Fibroblast of lung (primary cell): ENCODE results near the gene TUBGCP6. TPM values are rescaled to one million over a fixed set of nuclear protein-coding genes. Genes with fewer than 3 reads are reported as not detected.

Experiments
- DNase-seq, 2 donors: peaks; one replicate each; pipeline versions ENCODE4 v3.0.0 to v3.0.0-alpha.2; 2010; ENCODE audit warnings: low read depth in 2 of 2
- H2AFZ ChIP-seq: 2 replicates; pipeline ENCODE4 v1.5.1; 2012; ENCODE audit warnings: low read length, control low read depth, inconsistent platforms
- H3K27ac ChIP-seq: 2 replicates; pipeline ENCODE4 v1.5.1; 2011; ENCODE audit warnings: low read length, control low read depth; ENCODE audit not compliant: insufficient read depth
- H3K27me3 ChIP-seq: 2 replicates; pipeline ENCODE4 v1.5.1; 2011; ENCODE audit warnings: mild to moderate bottlenecking, low read length; ENCODE audit not compliant: control insufficient read depth, insufficient read depth
- H3K36me3 ChIP-seq: 2 replicates; pipeline ENCODE4 v1.5.1; 2011; ENCODE audit warnings: low read length; ENCODE audit not compliant: control insufficient read depth, insufficient read depth
- H3K4me1 ChIP-seq: 2 replicates; pipeline ENCODE4 v1.5.1; 2011; ENCODE audit warnings: low read length; ENCODE audit not compliant: control insufficient read depth, insufficient read depth; ENCODE audit errors: extremely low read depth
- H3K4me2 ChIP-seq: 2 replicates; pipeline ENCODE4 v1.5.1; 2011; ENCODE audit warnings: low read length, control low read depth; ENCODE audit not compliant: insufficient read depth; ENCODE audit errors: extremely low read depth
- H3K4me3 ChIP-seq, 4 experiments: fragments of 200-600 bp in 1 of 4; sonication (generic) in 1 of 4; replicated peaks in 1 of 4; 2 replicates each; pipeline ENCODE4 v1.5.1; 2011 to 2016; ENCODE audit warnings: low read length in 4 of 4, low read depth in 3 of 4, mild to moderate bottlenecking in 3 of 4, control low read depth in 2 of 4, inconsistent platforms in 1 of 4, mixed read lengths in 1 of 4; ENCODE audit not compliant: insufficient read depth in 1 of 4; ENCODE audit errors: control extremely low read depth in 1 of 4
- H3K79me2 ChIP-seq: 2 replicates; pipeline ENCODE4 v1.5.1; 2012; ENCODE audit warnings: mild to moderate bottlenecking, low read length, inconsistent platforms; ENCODE audit not compliant: control insufficient read depth, insufficient read depth
- H3K9ac ChIP-seq: 2 replicates; pipeline ENCODE4 v1.5.1; 2011; ENCODE audit warnings: mild to moderate bottlenecking, low read length, control low read depth; ENCODE audit not compliant: insufficient read depth
- H3K9me3 ChIP-seq: 2 replicates; pipeline ENCODE4 v1.5.1; 2012; ENCODE audit warnings: low read depth, low read length; ENCODE audit not compliant: control insufficient read depth, insufficient read depth
- H4K20me1 ChIP-seq: 2 replicates; pipeline ENCODE4 v1.5.1; 2011; ENCODE audit warnings: low read length; ENCODE audit not compliant: control insufficient read depth, insufficient read depth; ENCODE audit errors: extremely low read depth
- CTCF ChIP-seq, 2 donors: IDR thresholded peaks in 1 of 2; conservative IDR thresholded peaks in 1 of 2; 1 replicate in 1 of 2; 2 replicates in 1 of 2; pipeline ENCODE4 v1.5.1; 2011 to 2012; ENCODE audit warnings: low read length in 2 of 2, control low read depth in 1 of 2, inconsistent platforms in 1 of 2, low read depth in 1 of 2, mild to moderate bottlenecking in 1 of 2
- EZH2 ChIP-seq: IDR thresholded peaks from 2 replicates; pipeline ENCODE4 v1.5.1; 2012; ENCODE audit warnings: low read length, control low read depth, mild to moderate bottlenecking; ENCODE audit errors: missing control alignments
- polyA plus RNA-seq, 2 donors: library from polyadenylated mRNA; depleted of rRNA in 1 of 2; stranded (reverse) in 1 of 2; unstranded in 1 of 2; fragments of >200 nt; gene quantifications; 2 replicates each; pipeline ENCODE4 v1.2.1, GENCODE V29; 2011 to 2012; ENCODE audit warnings: missing spikeins in 1 of 2
- total RNA-seq: library from RNA; depleted of rRNA; stranded (reverse); fragments of >200 nt; gene quantifications from 2 replicates; pipeline ENCODE4 v1.2.1, GENCODE V29; 2014

TUBGCP6 gene
- total and polyA plus RNA-seq, 2 donors (not counting 1 experiment from before 2014, with no cell fraction given): 6.7 to 23.8 TPM

- peaks cover 6% of the 10 kb centered on the region for H3K4me1 ChIP-seq
- TF ChIP-seq CTCF (conservative IDR thresholded peaks at IDR 0.05 in 1 of 2, IDR thresholded peaks at IDR 0.05 in 1 of 2; ENCODE audit: low read depth in 1 of 2, low read length in 2 of 2) (no peak), EZH2 (no peak)
- no peak for DNase-seq
- no peaks in the 10 kb centered on the region for H3K9me3 ChIP-seq
- no peaks in the 10 kb centered on the region for H3K27me3 ChIP-seq
- H3K36me3 ChIP-seq: peaks cover 19% of the 10 kb centered on the region
- H3K4me3 ChIP-seq: no peak overlapping the region
- no peaks in the 10 kb centered on the region for H4K20me1 ChIP-seq
- H3K9ac ChIP-seq: no peak overlapping the region
- H3K79me2 ChIP-seq: peaks cover 8% of the 10 kb centered on the region
- H3K4me2 ChIP-seq: no peak overlapping the region
- no peak overlapping the region for H3K27ac ChIP-seq
- H2AFZ ChIP-seq: no peak overlapping the region
Measured at GRCh38 chr22:50257451-50258360, 12.9 kb upstream of the TUBGCP6 start.

GRCh38 chr22:50257041-50257440 lies 12.2 kb upstream of the TUBGCP6 start:
- Histone ChIP-seq H3K4me1 (peaks cover 1% of the 10 kb centered on the region), H3K27ac (no peak overlapping the region), H3K9ac (no peak overlapping the region), H3K9me3 (no peaks in the 10 kb centered on the region), H4K20me1 (no peaks in the 10 kb centered on the region), H2AFZ (no peak overlapping the region), H3K36me3 (peaks cover 20% of the 10 kb centered on the region), H3K4me3 (no peak overlapping the region), H3K4me2 (no peak overlapping the region), H3K79me2 (peaks cover 8% of the 10 kb centered on the region), H3K27me3 (no peaks in the 10 kb centered on the region)
- no peak for TF ChIP-seq EZH2
- no peak for DNase-seq

GRCh38 chr22:50256258-50256862 lies 11.5 kb upstream of the TUBGCP6 start:
- no peaks in the 10 kb centered on the region for H3K4me1 ChIP-seq
- no peak overlapping the region for H2AFZ ChIP-seq
- no peak overlapping the region for H3K4me2 ChIP-seq
- H3K27me3 ChIP-seq: no peaks in the 10 kb centered on the region
- no peak overlapping the region for H3K27ac ChIP-seq
- peaks cover 20% of the 10 kb centered on the region for H3K36me3 ChIP-seq
- H3K4me3 ChIP-seq: no peak overlapping the region
- no peak for TF ChIP-seq CTCF (conservative IDR thresholded peaks at IDR 0.05 in 1 of 2, IDR thresholded peaks at IDR 0.05 in 1 of 2; ENCODE audit: low read depth in 1 of 2, low read length in 2 of 2)
- TF ChIP-seq EZH2: no peak
- H4K20me1 ChIP-seq: no peaks in the 10 kb centered on the region
- H3K9ac ChIP-seq: no peak overlapping the region
- no peaks in the 10 kb centered on the region for H3K9me3 ChIP-seq
- DNase-seq: no peak
- peaks cover 8% of the 10 kb centered on the region for H3K79me2 ChIP-seq
